Gastroesophageal sphincter (tissue), 3 donors: ENCODE data around the gene DBH.

Source experiments
- CTCF ChIP-seq, 4 experiments: fragments of 200-600 bp in 2 of 4; fragments of 450-650 bp in 2 of 4; sonication (generic) in 1 of 4; IDR thresholded peaks; one replicate each; pipeline ENCODE4 v1.5.1; 2017 to 2019; ENCODE audit warnings: antibody characterized with exemption in 4 of 4, mild to moderate bottlenecking in 2 of 4, moderate library complexity in 2 of 4
- POLR2A ChIP-seq, 2 donors: fragments of 450-650 bp; IDR thresholded peaks; one replicate each; pipeline ENCODE4 v1.6.1; 2017; ENCODE audit warnings: antibody characterized with exemption in 2 of 2, mild to moderate bottlenecking in 2 of 2, moderate library complexity in 1 of 2

DNA sequence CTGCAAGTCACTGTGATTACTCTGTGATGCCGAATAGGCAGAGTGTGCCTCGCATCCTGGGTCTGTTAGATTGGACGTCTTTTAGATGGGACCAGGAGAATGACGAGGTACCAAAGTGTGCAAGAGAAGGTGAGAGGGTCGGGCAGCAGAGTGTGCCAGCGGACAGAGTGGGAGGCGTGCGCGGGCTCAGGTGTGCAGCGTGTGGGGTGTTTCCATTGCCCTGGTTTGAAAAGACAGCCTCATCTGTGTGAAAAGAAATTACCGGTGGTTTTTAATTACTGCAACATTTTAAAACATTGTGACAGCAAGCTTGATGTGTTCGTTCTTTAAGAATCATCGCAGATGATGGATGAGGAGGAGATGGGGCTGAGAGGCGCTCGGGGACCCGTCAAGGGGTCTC, 22.7 kb upstream of the DBH start:
- TF ChIP-seq POLR2A (IDR thresholded peaks at IDR 0.05) (no peak), CTCF (IDR thresholded peaks at IDR 0.05) (no peak)
